SK-N-SH treated with all-trans-retinoic acid at 6 μM for 48 hours (cell line): ENCODE data around the gene TPR.
A peak's percentile ranks its signal among the peaks of the same experiment; 100 is the strongest.

Source experiments
- ATAC-seq: fragments of 200-7000 bp; cut with Tn5 transposase; 3 replicates; pipeline ENCODE4 v1.9.1; 2020; ENCODE audit warnings: mild to moderate bottlenecking, moderate library complexity
- ARNTL ChIP-seq: fragments of 450-650 bp; formaldehyde crosslinking; IDR thresholded peaks from 2 replicates; pipeline ENCODE4 v1.5.0; 2020; ENCODE audit warnings: low read depth, mild to moderate bottlenecking, moderate library complexity, borderline replicate concordance
- BACH2 ChIP-seq: fragments of 250-450 bp; sonication (Bioruptor Pico); IDR thresholded peaks from 2 replicates; pipeline ENCODE4 v1.9.0; 2021; ENCODE audit warnings: mild to moderate bottlenecking, borderline replicate concordance
- CREB5 ChIP-seq: fragments of 250-450 bp; sonication (Bioruptor Pico); IDR thresholded peaks from 2 replicates; pipeline ENCODE4 v1.5.1; 2020; ENCODE audit warnings: low read depth, mild to moderate bottlenecking, moderate library complexity
- CSDC2 ChIP-seq: fragments of 250-450 bp; sonication (Bioruptor Pico); IDR thresholded peaks from 2 replicates; pipeline ENCODE4 v1.5.0; 2020; ENCODE audit warnings: mild to moderate bottlenecking, moderate library complexity
- ESRRG ChIP-seq: fragments of 250-450 bp; sonication (Bioruptor Pico); IDR thresholded peaks from 2 replicates; pipeline ENCODE4 v1.6.1; 2021; ENCODE audit warnings: mild to moderate bottlenecking
- GLIS3 ChIP-seq: fragments of 250-450 bp; sonication (Bioruptor Pico); IDR thresholded peaks from 2 replicates; pipeline ENCODE4 v1.5.0; 2020; ENCODE audit warnings: mild to moderate bottlenecking, moderate library complexity
- ISL1 ChIP-seq: fragments of 250-450 bp; sonication (Bioruptor Pico); IDR thresholded peaks from 2 replicates; pipeline ENCODE4 v2.1.2; 2022; ENCODE audit warnings: mild to moderate bottlenecking, moderate library complexity
- OSR1 ChIP-seq: fragments of 250-450 bp; sonication (Bioruptor Pico); IDR thresholded peaks from 2 replicates; pipeline ENCODE4 v1.8.0; 2022; ENCODE audit warnings: moderate library complexity, mild to moderate bottlenecking, inconsistent platforms
- PATZ1 ChIP-seq: fragments of 250-450 bp; sonication (Bioruptor Pico); IDR thresholded peaks from 2 replicates; pipeline ENCODE4 v1.8.0; 2020; ENCODE audit warnings: mild to moderate bottlenecking, moderate library complexity, borderline replicate concordance
- PPARA ChIP-seq: fragments of 250-450 bp; sonication (Bioruptor Pico); IDR thresholded peaks from 2 replicates; pipeline ENCODE4 v1.5.0; 2020; ENCODE audit warnings: mild to moderate bottlenecking, borderline replicate concordance
- RARB ChIP-seq: fragments of 250-450 bp; sonication (Bioruptor Pico); IDR thresholded peaks from 2 replicates; pipeline ENCODE4 v1.8.0; 2021; ENCODE audit warnings: mild to moderate bottlenecking, moderate library complexity
- SNAI2 ChIP-seq: fragments of 250-450 bp; sonication (Bioruptor Pico); IDR thresholded peaks from 2 replicates; pipeline ENCODE4 v1.5.0; 2020; ENCODE audit warnings: mild to moderate bottlenecking, moderate library complexity
- TCF4 ChIP-seq: fragments of 250-450 bp; sonication (Bioruptor Pico); IDR thresholded peaks from 2 replicates; pipeline ENCODE4 v1.8.0; 2021; ENCODE audit warnings: mild to moderate bottlenecking, moderate library complexity, borderline replicate concordance
- TOX ChIP-seq: fragments of 250-450 bp; sonication (Bioruptor Pico); IDR thresholded peaks from 2 replicates; pipeline ENCODE4 v1.8.0; 2021; ENCODE audit warnings: mild to moderate bottlenecking, moderate library complexity, borderline replicate concordance
- ZC3H10 ChIP-seq: fragments of 250-450 bp; sonication (Bioruptor Pico); IDR thresholded peaks from 2 replicates; pipeline ENCODE4 v1.5.1; 2021; ENCODE audit warnings: mild to moderate bottlenecking, moderate library complexity
- ZFP30 ChIP-seq: fragments of 450-650 bp; formaldehyde crosslinking; IDR thresholded peaks from 2 replicates; pipeline ENCODE4 v1.5.0; 2022; ENCODE audit warnings: mild to moderate bottlenecking, moderate library complexity
- ZNF565 ChIP-seq: fragments of 450-650 bp; formaldehyde crosslinking; conservative IDR thresholded peaks from 2 replicates; pipeline ENCODE4 v1.5.0; 2020; ENCODE audit warnings: low read depth, mild to moderate bottlenecking, moderate library complexity
- ZNF70 ChIP-seq: fragments of 450-650 bp; formaldehyde crosslinking; IDR thresholded peaks from 2 replicates; pipeline ENCODE4 v1.5.0; 2020; ENCODE audit warnings: mild to moderate bottlenecking, moderate library complexity
- ZNF8 ChIP-seq: fragments of 450-650 bp; formaldehyde crosslinking; IDR thresholded peaks from 2 replicates; pipeline ENCODE4 v1.5.0; 2020; ENCODE audit warnings: mild to moderate bottlenecking, moderate library complexity
- TF ChIP-seq, protein P1 (sequence below): fragments of 250-450 bp; sonication (Bioruptor Pico); IDR thresholded peaks from 2 replicates; pipeline ENCODE4 v1.5.1; 2021; ENCODE audit warnings: mild to moderate bottlenecking, moderate library complexity
- TF ChIP-seq, protein P2 (sequence below): fragments of 250-450 bp; sonication (Bioruptor Pico); IDR thresholded peaks from 2 replicates; pipeline ENCODE4 v1.5.0; 2020; ENCODE audit warnings: mild to moderate bottlenecking, moderate library complexity

TPR gene

GRCh38 chr1:186306533-186306932 is 68.5 kb downstream of the TPR start:
- no peak for ATAC-seq
- TF ChIP-seq ZNF565 (CRISPR knock-in tag) (no peak), CREB5 (no peak), ZFP30 (no peak), TOX (CRISPR knock-in tag) (no peak), ESRRG (CRISPR knock-in tag) (no peak), ZC3H10 (CRISPR knock-in tag) (no peak), ARNTL (no peak), GLIS3 (no peak), CSDC2 (CRISPR knock-in tag) (no peak), PPARA (CRISPR knock-in tag) (no peak), ZNF70 (CRISPR knock-in tag) (no peak), OSR1 (CRISPR knock-in tag) (no peak), ISL1 (CRISPR knock-in tag) (no peak), RARB (CRISPR knock-in tag) (no peak), ZNF8 (CRISPR knock-in tag) (no peak), BACH2 (no peak)
- TF ChIP-seq, protein P1, sequence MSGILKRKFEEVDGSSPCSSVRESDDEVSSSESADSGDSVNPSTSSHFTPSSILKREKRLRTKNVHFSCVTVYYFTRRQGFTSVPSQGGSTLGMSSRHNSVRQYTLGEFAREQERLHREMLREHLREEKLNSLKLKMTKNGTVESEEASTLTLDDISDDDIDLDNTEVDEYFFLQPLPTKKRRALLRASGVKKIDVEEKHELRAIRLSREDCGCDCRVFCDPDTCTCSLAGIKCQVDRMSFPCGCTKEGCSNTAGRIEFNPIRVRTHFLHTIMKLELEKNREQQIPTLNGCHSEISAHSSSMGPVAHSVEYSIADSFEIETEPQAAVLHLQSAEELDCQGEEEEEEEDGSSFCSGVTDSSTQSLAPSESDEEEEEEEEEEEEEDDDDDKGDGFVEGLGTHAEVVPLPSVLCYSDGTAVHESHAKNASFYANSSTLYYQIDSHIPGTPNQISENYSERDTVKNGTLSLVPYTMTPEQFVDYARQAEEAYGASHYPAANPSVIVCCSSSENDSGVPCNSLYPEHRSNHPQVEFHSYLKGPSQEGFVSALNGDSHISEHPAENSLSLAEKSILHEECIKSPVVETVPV = no peak
- TF ChIP-seq, protein P2, sequence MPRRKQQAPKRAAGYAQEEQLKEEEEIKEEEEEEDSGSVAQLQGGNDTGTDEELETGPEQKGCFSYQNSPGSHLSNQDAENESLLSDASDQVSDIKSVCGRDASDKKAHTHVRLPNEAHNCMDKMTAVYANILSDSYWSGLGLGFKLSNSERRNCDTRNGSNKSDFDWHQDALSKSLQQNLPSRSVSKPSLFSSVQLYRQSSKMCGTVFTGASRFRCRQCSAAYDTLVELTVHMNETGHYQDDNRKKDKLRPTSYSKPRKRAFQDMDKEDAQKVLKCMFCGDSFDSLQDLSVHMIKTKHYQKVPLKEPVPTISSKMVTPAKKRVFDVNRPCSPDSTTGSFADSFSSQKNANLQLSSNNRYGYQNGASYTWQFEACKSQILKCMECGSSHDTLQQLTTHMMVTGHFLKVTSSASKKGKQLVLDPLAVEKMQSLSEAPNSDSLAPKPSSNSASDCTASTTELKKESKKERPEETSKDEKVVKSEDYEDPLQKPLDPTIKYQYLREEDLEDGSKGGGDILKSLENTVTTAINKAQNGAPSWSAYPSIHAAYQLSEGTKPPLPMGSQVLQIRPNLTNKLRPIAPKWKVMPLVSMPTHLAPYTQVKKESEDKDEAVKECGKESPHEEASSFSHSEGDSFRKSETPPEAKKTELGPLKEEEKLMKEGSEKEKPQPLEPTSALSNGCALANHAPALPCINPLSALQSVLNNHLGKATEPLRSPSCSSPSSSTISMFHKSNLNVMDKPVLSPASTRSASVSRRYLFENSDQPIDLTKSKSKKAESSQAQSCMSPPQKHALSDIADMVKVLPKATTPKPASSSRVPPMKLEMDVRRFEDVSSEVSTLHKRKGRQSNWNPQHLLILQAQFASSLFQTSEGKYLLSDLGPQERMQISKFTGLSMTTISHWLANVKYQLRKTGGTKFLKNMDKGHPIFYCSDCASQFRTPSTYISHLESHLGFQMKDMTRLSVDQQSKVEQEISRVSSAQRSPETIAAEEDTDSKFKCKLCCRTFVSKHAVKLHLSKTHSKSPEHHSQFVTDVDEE (CRISPR knock-in tag) = no peak
- TF ChIP-seq, all 23 proteins: peak for 0

DNA sequence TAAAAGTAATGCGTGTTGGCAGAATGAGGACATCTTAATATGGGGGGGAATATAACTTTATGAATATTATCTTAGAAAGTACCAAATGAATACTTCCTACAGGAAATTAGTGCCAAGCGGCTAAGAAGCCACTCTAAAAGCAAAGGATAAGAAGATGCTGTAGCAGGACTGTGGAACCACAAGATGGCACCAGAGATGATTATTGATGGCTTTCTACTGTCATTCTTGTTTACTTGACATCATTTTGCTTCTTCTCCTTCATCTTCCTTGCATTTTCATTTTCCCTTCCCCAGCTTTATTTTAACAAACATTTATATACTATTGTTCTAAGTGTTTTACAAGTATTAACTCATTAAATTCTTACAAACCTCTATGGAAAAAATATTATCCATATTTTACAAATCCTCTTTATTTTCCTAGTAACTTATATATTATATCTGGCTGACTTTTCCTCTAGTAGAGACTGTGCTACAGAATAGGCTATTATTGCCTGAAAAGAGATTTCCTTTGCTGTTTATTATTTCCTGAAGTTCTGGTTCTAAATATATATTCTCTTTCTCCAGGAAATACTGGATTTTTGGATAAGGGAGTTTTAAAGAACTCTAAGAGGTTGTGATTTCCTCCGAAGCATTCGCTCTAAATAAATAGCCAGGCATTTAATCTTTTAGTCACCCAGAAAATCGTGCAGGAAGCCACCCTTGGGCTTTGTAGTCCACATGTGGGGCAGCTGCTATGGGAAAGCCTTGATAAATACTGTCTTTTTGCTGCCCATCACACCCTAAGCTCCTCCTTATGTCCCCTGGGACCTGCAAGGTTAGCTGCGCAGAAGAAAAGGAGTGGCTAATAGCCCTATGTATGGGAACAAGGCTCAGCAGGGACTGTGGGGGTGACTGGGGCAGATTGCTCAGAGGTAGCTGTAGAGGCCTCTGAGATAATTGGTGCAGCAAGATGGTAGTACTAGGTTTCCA is 69.8 kb downstream of the TPR start:
- TF ChIP-seq BACH2 (no peak), SNAI2 (CRISPR knock-in tag) (no peak), TOX (CRISPR knock-in tag) (0 out of 2 replicates have a peak, but pooled peaks have one; percentile 8)
- ATAC-seq = peak; percentile 90

GRCh38 chr1:186303911-186304310 is 71.1 kb downstream of the TPR start:
- no peak for ATAC-seq
- no peak for TF ChIP-seq ARNTL
- no peak for TF ChIP-seq ZC3H10 (CRISPR knock-in tag)
- no peak for TF ChIP-seq CREB5
- TF ChIP-seq SNAI2 (CRISPR knock-in tag) = no peak
- TF ChIP-seq TOX (CRISPR knock-in tag) = no peak

DNA sequence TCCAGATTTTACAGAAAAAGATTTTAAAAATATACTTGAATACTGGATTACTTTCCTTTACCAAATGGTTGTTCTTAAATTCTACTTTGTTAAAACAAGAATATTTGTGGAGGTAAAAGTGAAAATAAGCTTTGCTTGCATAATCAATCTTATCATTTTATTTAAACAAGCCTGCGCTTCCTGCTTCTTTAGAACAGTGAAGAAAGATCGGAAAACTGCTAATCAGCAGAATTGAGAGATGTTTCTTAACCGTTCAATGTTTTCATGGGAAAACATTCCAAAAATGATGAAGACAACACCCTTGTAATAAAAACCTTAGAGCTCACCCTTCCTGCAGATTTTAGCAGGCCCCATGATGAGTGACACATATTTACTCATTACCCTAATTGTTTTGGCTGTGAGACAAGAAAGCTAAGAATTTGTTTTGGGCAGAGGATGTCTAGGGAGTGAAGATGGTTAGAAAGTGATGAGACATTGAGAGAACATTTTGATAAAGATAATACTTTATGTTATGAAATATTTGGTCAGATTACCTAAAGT is 72.6 kb downstream of the TPR start:
- no peak for ATAC-seq
- TF ChIP-seq PPARA (CRISPR knock-in tag) = no peak
- TF ChIP-seq BACH2 = no peak
- TF ChIP-seq ZNF565 (CRISPR knock-in tag) = no peak
- no peak for TF ChIP-seq PATZ1
- no peak for TF ChIP-seq OSR1 (CRISPR knock-in tag)
- TF ChIP-seq CREB5 = no peak
- TF ChIP-seq ESRRG (CRISPR knock-in tag) = no peak
- TF ChIP-seq ZFP30 = no peak
- no peak for TF ChIP-seq TCF4 (CRISPR knock-in tag)
- no peak for TF ChIP-seq GLIS3
- TF ChIP-seq ISL1 (CRISPR knock-in tag) = no peak
